Fibroblast of villous mesenchyme (primary cell): Measurements from ENCODE around the gene OSCP1. TPM values are rescaled to one million over a fixed set of nuclear protein-coding genes. Genes with fewer than 3 reads are reported as not detected.
A peak's percentile ranks its signal among the peaks of the same experiment; 100 is the strongest.

Experiments
- DNase-seq: peaks from one replicate; pipeline ENCODE4 v3.0.0-alpha.2; 2010; ENCODE audit warnings: low read depth
- H3K4me3 ChIP-seq: 2 replicates; pipeline ENCODE4 v1.5.1; 2011; ENCODE audit warnings: low read depth, mild to moderate bottlenecking, low read length
- small RNA-seq: library from RNA; depleted of rRNA; stranded (forward); fragments of <200 nt; gene quantifications from one replicate; pipeline ENCODE3, GENCODE V24; 2012
- total RNA-seq: library from RNA; depleted of rRNA; stranded (reverse); fragments of >200 nt; gene quantifications from 2 replicates; pipeline ENCODE4 v1.2.3, GENCODE V29; 2012
- TF ChIP-seq, protein P1 (sequence below): IDR thresholded peaks from 2 replicates; pipeline ENCODE4 v1.5.1; 2012; ENCODE audit warnings: low read depth, mild to moderate bottlenecking, low read length; ENCODE audit not compliant: insufficient read depth

The OSCP1 gene
- total RNA-seq, 1 donor, result 6.0 TPM

DNA sequence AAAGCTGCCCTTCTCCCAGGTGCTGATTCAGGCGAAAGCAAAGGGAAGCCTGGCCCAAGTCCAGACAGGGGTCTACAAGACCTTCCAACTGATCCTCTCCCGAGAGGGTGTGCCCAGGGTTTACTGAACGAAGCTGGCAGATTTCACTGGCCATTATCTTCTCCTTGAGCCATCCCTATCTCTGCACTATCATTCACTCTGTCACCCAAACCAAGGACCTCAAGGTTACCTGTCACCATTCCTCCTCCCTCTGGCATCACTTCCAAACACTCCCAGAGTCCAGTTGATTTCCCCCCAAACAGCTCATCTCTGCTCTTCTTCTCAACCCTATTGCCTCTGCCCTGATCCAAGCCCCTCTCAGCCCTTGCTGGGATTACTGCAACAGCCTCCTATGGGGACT is 69.5 kb downstream of the OSCP1 start:
- H3K4me3 ChIP-seq, result no peak overlapping the region
- no peak for DNase-seq
- TF ChIP-seq, protein P1, sequence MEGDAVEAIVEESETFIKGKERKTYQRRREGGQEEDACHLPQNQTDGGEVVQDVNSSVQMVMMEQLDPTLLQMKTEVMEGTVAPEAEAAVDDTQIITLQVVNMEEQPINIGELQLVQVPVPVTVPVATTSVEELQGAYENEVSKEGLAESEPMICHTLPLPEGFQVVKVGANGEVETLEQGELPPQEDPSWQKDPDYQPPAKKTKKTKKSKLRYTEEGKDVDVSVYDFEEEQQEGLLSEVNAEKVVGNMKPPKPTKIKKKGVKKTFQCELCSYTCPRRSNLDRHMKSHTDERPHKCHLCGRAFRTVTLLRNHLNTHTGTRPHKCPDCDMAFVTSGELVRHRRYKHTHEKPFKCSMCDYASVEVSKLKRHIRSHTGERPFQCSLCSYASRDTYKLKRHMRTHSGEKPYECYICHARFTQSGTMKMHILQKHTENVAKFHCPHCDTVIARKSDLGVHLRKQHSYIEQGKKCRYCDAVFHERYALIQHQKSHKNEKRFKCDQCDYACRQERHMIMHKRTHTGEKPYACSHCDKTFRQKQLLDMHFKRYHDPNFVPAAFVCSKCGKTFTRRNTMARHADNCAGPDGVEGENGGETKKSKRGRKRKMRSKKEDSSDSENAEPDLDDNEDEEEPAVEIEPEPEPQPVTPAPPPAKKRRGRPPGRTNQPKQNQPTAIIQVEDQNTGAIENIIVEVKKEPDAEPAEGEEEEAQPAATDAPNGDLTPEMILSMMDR, result no peak

DNA sequence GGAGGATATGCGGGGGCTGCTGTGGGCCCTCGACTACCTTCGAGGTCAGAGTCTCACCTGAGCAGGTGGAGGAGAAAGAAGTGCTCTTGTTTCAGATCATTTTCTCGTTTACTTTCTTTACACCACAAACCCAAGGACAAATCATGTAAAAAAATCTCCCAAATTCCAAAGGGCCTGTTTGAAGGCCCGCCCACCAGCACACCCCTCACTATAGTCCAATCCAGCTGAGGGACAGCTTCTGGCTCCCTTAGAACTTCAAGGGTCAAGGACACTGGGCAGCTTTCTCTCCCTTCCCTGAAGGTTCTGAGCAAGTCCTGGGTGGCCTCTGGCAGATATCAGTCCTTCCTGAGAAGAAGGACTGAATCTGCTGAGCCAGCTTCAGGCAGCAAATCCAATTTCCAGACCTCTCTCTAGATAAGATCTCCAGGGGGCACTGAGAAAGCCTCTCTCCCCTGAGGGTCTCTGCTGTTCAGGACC is 70.1 kb downstream of the OSCP1 start:
- DNase-seq, result no peak

DNA sequence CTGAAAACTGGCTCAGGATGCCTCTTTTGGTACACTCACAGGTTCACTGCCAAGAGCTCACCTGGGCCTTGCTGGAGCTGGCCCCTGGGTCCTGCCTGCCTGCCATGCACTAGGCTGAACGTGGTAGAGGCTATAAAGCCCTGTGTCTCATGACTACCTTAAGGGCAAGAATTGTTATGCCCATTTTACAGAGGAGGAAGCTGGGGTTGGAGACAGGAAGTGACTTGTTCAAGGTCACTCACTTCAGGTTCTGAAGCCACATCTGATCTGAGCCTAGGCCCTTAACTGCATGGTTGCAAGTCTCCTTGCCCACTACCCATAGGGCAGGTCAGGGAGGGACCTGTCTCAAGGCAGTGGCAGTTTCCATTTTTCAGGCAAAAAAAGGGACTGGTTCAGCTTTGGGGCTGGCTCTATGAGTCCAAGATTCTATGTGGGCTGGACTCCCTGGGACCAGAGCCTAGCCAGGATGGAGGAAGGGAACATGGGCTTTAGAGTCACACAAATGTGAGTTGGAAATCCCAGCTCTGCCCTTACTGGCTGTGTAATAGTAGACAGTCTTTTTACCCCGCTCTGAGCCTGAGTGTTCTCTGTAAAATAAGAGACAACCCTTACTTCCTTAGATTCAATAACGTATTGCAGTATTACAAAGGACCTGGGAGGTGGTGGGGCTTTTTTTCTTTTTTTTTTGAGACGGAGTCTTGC is 72.3 kb downstream of the OSCP1 start:
- H3K4me3 ChIP-seq, result no peak overlapping the region
- no peak for DNase-seq
- TF ChIP-seq, protein P1, result no peak

More for the DNA sequence above, 70.1 kb downstream of the OSCP1 start:
- TF ChIP-seq, protein P1, result no peak
- no peak overlapping the region for H3K4me3 ChIP-seq

DNA sequence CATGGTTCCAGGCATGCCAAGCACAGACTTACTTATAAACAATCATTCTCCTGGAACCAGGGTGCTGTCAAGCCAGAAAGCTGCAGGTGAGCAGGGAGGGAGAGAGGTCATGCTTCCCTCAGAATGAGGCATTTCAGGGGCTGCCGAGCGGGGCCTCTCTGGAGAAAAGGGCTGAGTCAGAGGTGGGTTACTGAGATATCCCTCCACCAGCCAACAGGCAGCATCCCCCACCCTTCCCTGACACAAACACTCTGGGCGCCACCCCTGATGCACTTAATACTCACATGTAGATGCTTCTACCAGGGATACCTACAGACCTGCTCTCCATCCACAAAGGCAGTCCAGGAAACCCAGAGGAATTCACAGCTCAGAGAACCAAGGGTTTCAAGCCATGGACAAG is 77.6 kb downstream of the OSCP1 start:
- H3K4me3 ChIP-seq, result no peak overlapping the region
- no peak for DNase-seq
- TF ChIP-seq, protein P1, result no peak

DNA sequence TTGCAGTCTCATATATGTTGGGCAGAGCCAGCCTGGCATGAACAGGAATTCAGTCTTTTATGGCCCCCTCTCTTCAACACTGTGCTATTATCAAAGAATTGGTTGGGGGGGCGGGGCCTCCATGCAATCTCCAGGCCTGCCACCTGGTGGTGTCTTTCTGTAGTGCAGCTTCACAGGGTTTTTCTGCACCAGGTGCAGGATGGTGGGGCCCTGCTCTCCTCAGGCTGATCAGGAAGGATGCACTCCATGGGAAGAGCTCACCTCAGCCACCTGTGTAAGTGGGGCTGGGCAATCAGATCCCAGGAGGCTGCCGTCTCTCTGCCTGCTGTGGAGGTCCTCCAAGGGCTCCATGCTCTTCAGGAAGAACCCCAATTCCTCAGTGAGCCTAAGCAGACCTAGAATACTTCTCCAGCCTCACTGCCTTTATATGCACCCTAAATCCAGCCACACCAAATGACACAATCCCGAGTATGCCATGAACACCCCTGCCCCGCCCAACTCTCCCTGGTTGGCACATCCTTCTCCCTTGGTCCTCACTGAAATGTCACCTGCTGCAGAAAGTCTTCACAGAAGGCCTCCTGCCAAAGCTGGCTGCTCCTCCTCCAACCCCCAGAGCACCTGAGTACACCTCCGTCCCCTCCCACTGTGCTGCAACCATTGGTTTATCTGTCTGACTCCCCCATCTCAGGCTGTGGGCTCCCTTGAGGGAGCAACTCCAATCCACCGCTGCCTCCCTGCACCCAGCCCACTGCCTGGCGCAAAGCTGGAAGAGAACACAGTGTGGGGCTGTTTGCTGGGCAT is 81.0 kb downstream of the OSCP1 start:
- peak; percentile 72 for DNase-seq

More for the DNA sequence above, 81.0 kb downstream of the OSCP1 start:
- TF ChIP-seq, protein P1, result peak; percentile 92
- no peak overlapping the region for H3K4me3 ChIP-seq

Small RNA genes lying within 50 kb of the gene (small RNA-seq; reads per million reads assigned to genes)
- not detected for gene RNU4-27P
- 1.1 reads per million, percentile 19 among the genes with 10 or more reads in this experiment for gene SNORA63C

Other genes with a start within 250 kb of the OSCP1 start
- gene THRAP3, start 226.0 kb downstream of the OSCP1 start, total RNA-seq, result 120 and 130 TPM in 2 replicates
- gene SH3D21, start 144.1 kb downstream of the OSCP1 start, total RNA-seq, result 3.9 and 5.8 TPM in 2 replicates
- 191 and 305 TPM in 2 replicates for gene EVA1B, start 126.8 kb downstream of the OSCP1 start, total RNA-seq
- gene STK40, start 64.5 kb downstream of the OSCP1 start, total RNA-seq, result 17.4 and 24.6 TPM in 2 replicates
- 6.9 and 10.0 TPM in 2 replicates for gene LSM10, start 52.5 kb downstream of the OSCP1 start, total RNA-seq
- 63.5 and 83.8 TPM in 2 replicates for gene MRPS15, start 13.9 kb upstream of the OSCP1 start, total RNA-seq
- 0.32 TPM in 1 of 2 replicates, not detected in the other for gene CSF3R, start 32.5 kb upstream of the OSCP1 start, total RNA-seq